Measurements from ENCODE around the gene MB21D2.
"Not testable (repeated sequence)": the region's sequence is repeated elsewhere in the genome, so short reads cannot be mapped to it uniquely, and the experiment has no call there.

MB21D2 gene

GRCh38 chr3:192778508-192778907 lies 139.1 kb downstream of the MB21D2 start:
- in situ Hi-C loops (cut with HindIII; ENCODE audit: low sequenced_read_pairs) = no loop called here
- DNase-seq (ENCODE audit: low read depth) = no peak
- no peak for TF ChIP-seq CTCF (IDR thresholded peaks at IDR 0.05; ENCODE audit: low read depth, low read length, missing control alignments)
- H3K4me3 ChIP-seq (ENCODE audit: low read depth, low read length) = no peak overlapping the region

GRCh38 chr3:192774341-192774740 lies 143.3 kb downstream of the MB21D2 start:
- H3K4me3 ChIP-seq (ENCODE audit: low read depth, low read length); in situ Hi-C loops (cut with HindIII; ENCODE audit: low sequenced_read_pairs); DNase-seq (ENCODE audit: low read depth): not testable (repeated sequence)

- TF ChIP-seq CTCF (IDR thresholded peaks at IDR 0.05; ENCODE audit: low read depth, low read length, missing control alignments) = peak; percentile 49
- H3K4me3 ChIP-seq (ENCODE audit: low read depth, low read length) = no peak overlapping the region
- in situ Hi-C loops (cut with HindIII; ENCODE audit: low sequenced_read_pairs) = no loop called here
- DNase-seq (ENCODE audit: low read depth) = no peak
Observed at GRCh38 chr3:192772240-192772894, 145.3 kb downstream of the MB21D2 start.

- in situ Hi-C loops (cut with HindIII; ENCODE audit: low sequenced_read_pairs) = no loop called here
- H3K4me3 ChIP-seq (ENCODE audit: low read depth, low read length) = no peak overlapping the region
- TF ChIP-seq CTCF (IDR thresholded peaks at IDR 0.05; ENCODE audit: low read depth, low read length, missing control alignments) = no peak
- no peak for DNase-seq (ENCODE audit: low read depth)
Observed at GRCh38 chr3:192758654-192759053, 159.0 kb downstream of the MB21D2 start.

- in situ Hi-C loops (cut with HindIII; ENCODE audit: low sequenced_read_pairs) = no loop called here
- H3K4me3 ChIP-seq (ENCODE audit: low read depth, low read length) = no peak overlapping the region
- no peak for DNase-seq (ENCODE audit: low read depth)
- no peak for TF ChIP-seq CTCF (IDR thresholded peaks at IDR 0.05; ENCODE audit: low read depth, low read length, missing control alignments)
Observed at GRCh38 chr3:192751148-192751547, 166.5 kb downstream of the MB21D2 start.

GRCh38 chr3:192750201-192750600 lies 167.5 kb downstream of the MB21D2 start:
- DNase-seq (ENCODE audit: low read depth) = no peak
- H3K4me3 ChIP-seq (ENCODE audit: low read depth, low read length) = no peak overlapping the region
- TF ChIP-seq CTCF (IDR thresholded peaks at IDR 0.05; ENCODE audit: low read depth, low read length, missing control alignments) = no peak
- in situ Hi-C loops (cut with HindIII; ENCODE audit: low sequenced_read_pairs) = no loop called here

GRCh38 chr3:192747746-192748145 lies 169.9 kb downstream of the MB21D2 start:
- H3K4me3 ChIP-seq (ENCODE audit: low read depth, low read length) = no peak overlapping the region
- no peak for TF ChIP-seq CTCF (IDR thresholded peaks at IDR 0.05; ENCODE audit: low read depth, low read length, missing control alignments)
- in situ Hi-C loops (cut with HindIII; ENCODE audit: low sequenced_read_pairs) = no loop called here

More at GRCh38 chr3:192747746-192748145, 169.9 kb downstream of the MB21D2 start:
- DNase-seq (ENCODE audit: low read depth) = no peak

All from astrocyte of the cerebellum (primary cell).